ENCODE results near the gene DNAJC9.
A peak's percentile ranks its signal among the peaks of the same experiment; 100 is the strongest.
"Not testable (repeated sequence)": the region's sequence is repeated elsewhere in the genome, so short reads cannot be mapped to it uniquely, and the experiment has no call there.

DNAJC9 gene

GRCh38 chr10:73258612-73259011 lies 11.6 kb upstream of the DNAJC9 start:
- not testable (repeated sequence) for DNase-seq (ENCODE audit: low read depth); H3K9me3 ChIP-seq (ENCODE audit: control insufficient read depth, low read length); H3K9ac ChIP-seq (ENCODE audit: low read length); H3K27me3 ChIP-seq (replicated peaks; ENCODE audit: control insufficient read depth, insufficient read depth, low read length); H3K36me3 ChIP-seq (ENCODE audit: control insufficient read depth, insufficient read depth, low read length, severe bottlenecking); H3K4me3 ChIP-seq (ENCODE audit: low read length)
- H3K4me1 ChIP-seq (ENCODE audit: control insufficient read depth, insufficient read depth, low read length), result peaks cover 16% of the 10 kb centered on the region

- Histone ChIP-seq H3K9ac (ENCODE audit: low read length) (peak overlapping the region; percentile 95), H3K9me3 (ENCODE audit: control insufficient read depth, low read length) (no peaks in the 10 kb centered on the region), H3K27me3 (replicated peaks; ENCODE audit: control insufficient read depth, insufficient read depth, low read length) (no peaks in the 10 kb centered on the region), H3K4me1 (ENCODE audit: control insufficient read depth, insufficient read depth, low read length) (peaks cover 25% of the 10 kb centered on the region), H3K4me3 (ENCODE audit: low read length) (peak overlapping the region; percentile 95), H3K36me3 (ENCODE audit: control insufficient read depth, insufficient read depth, low read length, severe bottlenecking) (peaks cover 23% of the 10 kb centered on the region)
- no peak for DNase-seq (ENCODE audit: low read depth)
Measured at GRCh38 chr10:73253225-73253555, 6.1 kb upstream of the DNAJC9 start.

GRCh38 chr10:73252445-73253224 lies 5.6 kb upstream of the DNAJC9 start, which contains the start of gene MRPS16:
TSS of gene MRPS16 (minus strand) at chr10:73252644. CDS start at chr10:73252482, 162 bp downstream.
- H3K4me1 ChIP-seq (ENCODE audit: control insufficient read depth, insufficient read depth, low read length), result peaks cover 27% of the 10 kb centered on the region
- no peaks in the 10 kb centered on the region for H3K27me3 ChIP-seq (replicated peaks; ENCODE audit: control insufficient read depth, insufficient read depth, low read length)
- H3K4me3 ChIP-seq (ENCODE audit: low read length), result peak within 1 kb of the TSS; percentile 95
- peak; percentile 97 for DNase-seq (ENCODE audit: low read depth)
- peak within 1 kb of the TSS; percentile 95 for H3K9ac ChIP-seq (ENCODE audit: low read length)
- peaks cover 23% of the 10 kb centered on the region for H3K36me3 ChIP-seq (ENCODE audit: control insufficient read depth, insufficient read depth, low read length, severe bottlenecking)
- no peaks in the 10 kb centered on the region for H3K9me3 ChIP-seq (ENCODE audit: control insufficient read depth, low read length)

GRCh38 chr10:73251683-73252444 lies 4.8 kb upstream of the DNAJC9 start:
- H3K9ac ChIP-seq (ENCODE audit: low read length), result peak overlapping the region; percentile 95
- H3K36me3 ChIP-seq (ENCODE audit: control insufficient read depth, insufficient read depth, low read length, severe bottlenecking), result peaks cover 23% of the 10 kb centered on the region
- peak overlapping the region; percentile 95 for H3K4me3 ChIP-seq (ENCODE audit: low read length)
- peak; percentile 16 for DNase-seq (ENCODE audit: low read depth)
- no peaks in the 10 kb centered on the region for H3K9me3 ChIP-seq (ENCODE audit: control insufficient read depth, low read length)
- H3K4me1 ChIP-seq (ENCODE audit: control insufficient read depth, insufficient read depth, low read length), result peaks cover 29% of the 10 kb centered on the region
- no peaks in the 10 kb centered on the region for H3K27me3 ChIP-seq (replicated peaks; ENCODE audit: control insufficient read depth, insufficient read depth, low read length)

GRCh38 chr10:73248259-73248724 lies 1.2 kb upstream of the DNAJC9 start:
- DNase-seq (ENCODE audit: low read depth), result no peak
- Histone ChIP-seq H3K27me3 (replicated peaks; ENCODE audit: control insufficient read depth, insufficient read depth, low read length) (no peaks in the 10 kb centered on the region), H3K9me3 (ENCODE audit: control insufficient read depth, low read length) (no peaks in the 10 kb centered on the region), H3K9ac (ENCODE audit: low read length) (no peak overlapping the region), H3K4me3 (ENCODE audit: low read length) (no peak overlapping the region), H3K4me1 (ENCODE audit: control insufficient read depth, insufficient read depth, low read length) (peaks cover 40% of the 10 kb centered on the region), H3K36me3 (ENCODE audit: control insufficient read depth, insufficient read depth, low read length, severe bottlenecking) (peaks cover 31% of the 10 kb centered on the region)

GRCh38 chr10:73247509-73248258 lies 629 bp upstream of the DNAJC9 start:
- Histone ChIP-seq H3K9me3 (ENCODE audit: control insufficient read depth, low read length) (no peaks in the 10 kb centered on the region), H3K4me3 (ENCODE audit: low read length) (peak overlapping the region; percentile 88), H3K4me1 (ENCODE audit: control insufficient read depth, insufficient read depth, low read length) (peaks cover 37% of the 10 kb centered on the region), H3K27me3 (replicated peaks; ENCODE audit: control insufficient read depth, insufficient read depth, low read length) (no peaks in the 10 kb centered on the region), H3K9ac (ENCODE audit: low read length) (peak overlapping the region; percentile 88), H3K36me3 (ENCODE audit: control insufficient read depth, insufficient read depth, low read length, severe bottlenecking) (peaks cover 37% of the 10 kb centered on the region)
- DNase-seq (ENCODE audit: low read depth), result no peak

- Histone ChIP-seq H3K36me3 (ENCODE audit: control insufficient read depth, insufficient read depth, low read length, severe bottlenecking) (peaks cover 51% of the 10 kb centered on the region), H3K4me1 (ENCODE audit: control insufficient read depth, insufficient read depth, low read length) (peaks cover 33% of the 10 kb centered on the region), H3K9ac (ENCODE audit: low read length) (peak overlapping the region; percentile 88), H3K4me3 (ENCODE audit: low read length) (peak overlapping the region; percentile 88), H3K27me3 (replicated peaks; ENCODE audit: control insufficient read depth, insufficient read depth, low read length) (no peaks in the 10 kb centered on the region), H3K9me3 (ENCODE audit: control insufficient read depth, low read length) (no peaks in the 10 kb centered on the region)
- DNase-seq (ENCODE audit: low read depth), result peak; percentile 38
Measured at GRCh38 chr10:73246322-73246645, 771 bp downstream of the DNAJC9 start.

- peak overlapping the region; percentile 88 for H3K4me3 ChIP-seq (ENCODE audit: low read length)
- peaks cover 55% of the 10 kb centered on the region for H3K36me3 ChIP-seq (ENCODE audit: control insufficient read depth, insufficient read depth, low read length, severe bottlenecking)
Measured at GRCh38 chr10:73244866-73245477, 2.1 kb downstream of the DNAJC9 start.

GRCh38 chr10:73239908-73240307 lies 7.1 kb downstream of the DNAJC9 start:
- no peaks in the 10 kb centered on the region for H3K9me3 ChIP-seq (ENCODE audit: control insufficient read depth, low read length)
- no peak overlapping the region for H3K4me3 ChIP-seq (ENCODE audit: low read length)
- H3K27me3 ChIP-seq (replicated peaks; ENCODE audit: control insufficient read depth, insufficient read depth, low read length), result no peaks in the 10 kb centered on the region
- no peak for DNase-seq (ENCODE audit: low read depth)
- H3K9ac ChIP-seq (ENCODE audit: low read length), result no peak overlapping the region
- peaks cover 62% of the 10 kb centered on the region for H3K36me3 ChIP-seq (ENCODE audit: control insufficient read depth, insufficient read depth, low read length, severe bottlenecking)
- peaks cover 7% of the 10 kb centered on the region for H3K4me1 ChIP-seq (ENCODE audit: control insufficient read depth, insufficient read depth, low read length)

More at GRCh38 chr10:73244866-73245477, 2.1 kb downstream of the DNAJC9 start:
- Histone ChIP-seq H3K27me3 (replicated peaks; ENCODE audit: control insufficient read depth, insufficient read depth, low read length) (no peaks in the 10 kb centered on the region), H3K9me3 (ENCODE audit: control insufficient read depth, low read length) (no peaks in the 10 kb centered on the region), H3K9ac (ENCODE audit: low read length) (peak overlapping the region; percentile 88), H3K4me1 (ENCODE audit: control insufficient read depth, insufficient read depth, low read length) (peaks cover 23% of the 10 kb centered on the region)
- no peak for DNase-seq (ENCODE audit: low read depth)

- no peaks in the 10 kb centered on the region for H3K4me1 ChIP-seq (ENCODE audit: control insufficient read depth, insufficient read depth, low read length)
- H3K27me3 ChIP-seq (replicated peaks; ENCODE audit: control insufficient read depth, insufficient read depth, low read length), result no peaks in the 10 kb centered on the region
- no peak overlapping the region for H3K4me3 ChIP-seq (ENCODE audit: low read length)
- H3K36me3 ChIP-seq (ENCODE audit: control insufficient read depth, insufficient read depth, low read length, severe bottlenecking), result peaks cover 70% of the 10 kb centered on the region
- H3K9me3 ChIP-seq (ENCODE audit: control insufficient read depth, low read length), result no peaks in the 10 kb centered on the region
- no peak overlapping the region for H3K9ac ChIP-seq (ENCODE audit: low read length)
- no peak for DNase-seq (ENCODE audit: low read depth)
Measured at GRCh38 chr10:73238990-73239566, 8.0 kb downstream of the DNAJC9 start.

Measured in adipocyte (in vitro differentiated cells).